WTC11 (cell line): ENCODE measurements around the gene ERC2. TPM values are rescaled to one million over a fixed set of nuclear protein-coding genes. Genes with fewer than 3 reads are reported as not detected.

Experiments
- ARID4B ChIP-seq: sonication (generic); formaldehyde crosslinking; IDR thresholded peaks from 2 replicates; pipeline ENCODE4 v1.8.0; 2023; ENCODE audit warnings: missing genetic modification reagents, mild to moderate bottlenecking, borderline replicate concordance
- CREM ChIP-seq: sonication (generic); formaldehyde crosslinking; IDR thresholded peaks from 2 replicates; pipeline ENCODE4 v1.8.1; 2022; ENCODE audit warnings: mild to moderate bottlenecking, missing genetic modification reagents, moderate library complexity
- CTCF ChIP-seq: fragments of 200-600 bp; IDR thresholded peaks from 2 replicates; pipeline ENCODE4 v1.8.0; 2022; ENCODE audit warnings: antibody characterized with exemption
- E2F1 ChIP-seq: sonication (generic); formaldehyde crosslinking; IDR thresholded peaks from 2 replicates; pipeline ENCODE4 v1.8.0; 2022; ENCODE audit warnings: mild to moderate bottlenecking, missing genetic modification reagents
- ETV6 ChIP-seq: sonication (generic); formaldehyde crosslinking; IDR thresholded peaks from 2 replicates; pipeline ENCODE4 v1.8.1; 2022; ENCODE audit warnings: mild to moderate bottlenecking, missing genetic modification reagents
- FOXP4 ChIP-seq: sonication (generic); formaldehyde crosslinking; IDR thresholded peaks from 2 replicates; pipeline ENCODE4 v1.8.0; 2022; ENCODE audit warnings: mild to moderate bottlenecking, missing genetic modification reagents
- GTF2I ChIP-seq: fragments of 250-450 bp; sonication (Bioruptor Pico); conservative IDR thresholded peaks from 2 replicates; pipeline ENCODE4 v1.4.0; 2021; ENCODE audit warnings: mild to moderate bottlenecking
- MYBL2 ChIP-seq: sonication (generic); formaldehyde crosslinking; IDR thresholded peaks from 2 replicates; pipeline ENCODE4 v1.8.1; 2023; ENCODE audit warnings: mild to moderate bottlenecking, moderate library complexity, missing genetic modification reagents
- NFATC4 ChIP-seq: fragments of 250-450 bp; sonication (Bioruptor Pico); IDR thresholded peaks from 2 replicates; pipeline ENCODE4 v1.9.0; 2021; ENCODE audit warnings: mild to moderate bottlenecking
- NFE2L1 ChIP-seq: sonication (generic); formaldehyde crosslinking; IDR thresholded peaks from 2 replicates; pipeline ENCODE4 v1.8.1; 2023; ENCODE audit warnings: missing genetic modification reagents
- NR3C1 ChIP-seq: sonication (generic); formaldehyde crosslinking; conservative IDR thresholded peaks from 2 replicates; pipeline ENCODE4 v1.8.1; 2023; ENCODE audit warnings: low read depth, mild to moderate bottlenecking, missing genetic modification reagents
- SMAD3 ChIP-seq: sonication (generic); formaldehyde crosslinking; IDR thresholded peaks from 2 replicates; pipeline ENCODE4 v1.8.0; 2022; ENCODE audit warnings: missing genetic modification reagents, mild to moderate bottlenecking, borderline replicate concordance
- SP1 ChIP-seq: sonication (generic); formaldehyde crosslinking; conservative IDR thresholded peaks from 2 replicates; pipeline ENCODE4 v1.8.1; 2022; ENCODE audit warnings: missing genetic modification reagents
- TEAD4 ChIP-seq: sonication (generic); formaldehyde crosslinking; IDR thresholded peaks from 2 replicates; pipeline ENCODE4 v1.8.0; 2022; ENCODE audit warnings: mild to moderate bottlenecking, missing genetic modification reagents
- TP53 ChIP-seq: sonication (generic); formaldehyde crosslinking; IDR thresholded peaks from 2 replicates; pipeline ENCODE4 v1.8.1; 2023; ENCODE audit warnings: mild to moderate bottlenecking, missing genetic modification reagents
- ZMAT4 ChIP-seq: fragments of 250-450 bp; sonication (Bioruptor Pico); IDR thresholded peaks from 2 replicates; pipeline ENCODE4 v1.9.0; 2021; ENCODE audit warnings: mild to moderate bottlenecking
- ZNF232 ChIP-seq: sonication (generic); formaldehyde crosslinking; IDR thresholded peaks from 2 replicates; pipeline ENCODE4 v1.8.0; 2022; ENCODE audit warnings: mild to moderate bottlenecking, missing genetic modification reagents
- ZNF281 ChIP-seq: sonication (generic); formaldehyde crosslinking; IDR thresholded peaks from 2 replicates; pipeline ENCODE4 v1.8.0; 2023; ENCODE audit warnings: mild to moderate bottlenecking, missing genetic modification reagents
- total RNA-seq: library from RNA; stranded (reverse); gene quantifications from 3 replicates; pipeline ENCODE4 v1.2.3, GENCODE V29; 2021

Gene ERC2
- total RNA-seq, 1 experiment from 2014 or later = 23.5 TPM

- TF ChIP-seq FOXP4 (CRISPR knock-in tag) (peak; percentile 89), E2F1 (CRISPR knock-in tag) (peak; percentile 59; the same call in 1 of the 2 replicates), NR3C1 (CRISPR knock-in tag) (no peak), GTF2I (no peak), TP53 (no peak), SMAD3 (CRISPR knock-in tag) (peak; percentile 79; the same call in 1 of the 2 replicates), MYBL2 (CRISPR knock-in tag) (peak; percentile 29; the same call in 1 of the 2 replicates), NFATC4 (CRISPR knock-in tag) (no peak), ZMAT4 (CRISPR knock-in tag) (no peak; the same call in 1 of the 2 replicates), CREM (CRISPR knock-in tag) (peak; percentile 61; the same call in 1 of the 2 replicates), ARID4B (CRISPR knock-in tag) (peak; percentile 95; the same call in 1 of the 2 replicates), SP1 (peak; percentile 31; the same call in 1 of the 2 replicates), NFE2L1 (peak; percentile 72; the same call in 1 of the 2 replicates), ZNF281 (CRISPR knock-in tag) (peak; percentile 49; the same call in 1 of the 2 replicates), TEAD4 (peak; percentile 48; the same call in 1 of the 2 replicates), ETV6 (peak; percentile 86), CTCF (peak; percentile 89), ZNF232 (CRISPR knock-in tag) (peak; percentile 90; the same call in 1 of the 2 replicates)
- TF ChIP-seq, all 79 proteins: peak for 27
Observed at GRCh38 chr3:56494679-56495322, 26.5 kb upstream of the ERC2 start (continued).
